HG03469 (cell line): ENCODE measurements around the gene OR56A5.
"Not testable (repeated sequence)": the region's sequence is repeated elsewhere in the genome, so short reads cannot be mapped to it uniquely, and the experiment has no call there.

ENCODE experiments used
- ATAC-seq: cut with Tn5 transposase; IDR thresholded peaks from one replicate; pipeline ENCODE4 v1.9.1; 2021; ENCODE audit warnings: mild to moderate bottlenecking, moderate library complexity, moderate number of reproducible peaks; ENCODE audit not compliant: unreplicated experiment

OR56A5 gene, protein sequence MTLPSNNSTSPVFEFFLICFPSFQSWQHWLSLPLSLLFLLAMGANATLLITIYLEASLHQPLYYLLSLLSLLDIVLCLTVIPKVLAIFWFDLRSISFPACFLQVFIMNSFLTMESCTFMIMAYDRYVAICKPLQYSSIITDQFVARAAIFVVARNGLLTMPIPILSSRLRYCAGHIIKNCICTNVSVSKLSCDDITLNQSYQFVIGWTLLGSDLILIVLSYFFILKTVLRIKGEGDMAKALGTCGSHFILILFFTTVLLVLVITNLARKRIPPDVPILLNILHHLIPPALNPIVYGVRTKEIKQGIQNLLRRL

DNA sequence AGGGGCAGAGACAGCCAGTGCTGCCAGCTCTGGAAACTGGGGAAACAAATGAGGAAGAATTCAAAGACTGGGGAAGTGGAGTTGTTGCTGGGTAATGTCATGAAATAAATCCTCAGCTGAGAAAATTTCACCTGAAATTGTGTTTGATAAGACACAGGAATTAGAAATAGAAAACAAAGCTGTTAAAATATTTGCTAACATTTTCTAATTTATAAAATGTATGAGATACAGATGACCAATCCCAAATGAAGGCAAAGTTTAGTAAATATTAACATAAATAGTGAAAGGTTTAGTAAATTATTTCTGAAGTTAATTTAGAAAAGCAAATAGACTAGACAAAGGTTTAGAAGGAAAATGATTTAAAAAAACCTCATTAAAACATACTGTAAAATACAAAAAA lies at the start of gene OR56A5:
Gene OR56A5 (minus strand): TSS at position 101 of the 400 bp plus-strand sequence. CDS start 0 bp downstream, at position 101.
- ATAC-seq, result no peak

DNA sequence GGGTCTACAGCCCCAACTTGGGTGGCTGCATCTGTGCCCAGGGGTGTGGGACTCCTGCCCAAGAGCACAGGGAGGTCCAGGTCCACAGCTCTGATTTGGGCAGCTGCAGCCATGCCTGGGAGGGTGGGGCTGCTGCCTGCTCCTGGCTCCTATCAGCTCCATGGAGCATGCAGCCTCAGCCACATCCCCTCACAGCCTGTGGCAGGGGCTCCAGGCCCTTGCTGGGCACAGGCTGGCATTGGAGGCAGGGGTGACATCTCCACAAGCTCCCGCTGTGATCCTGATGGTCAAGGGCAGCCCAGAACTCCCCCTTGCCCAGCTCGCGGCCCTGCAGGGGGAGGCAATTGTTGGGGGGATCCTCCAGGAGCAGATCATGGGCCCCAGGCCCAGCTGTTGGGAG lies 44.7 kb upstream of the OR56A5 start:
- no peak for ATAC-seq

DNA sequence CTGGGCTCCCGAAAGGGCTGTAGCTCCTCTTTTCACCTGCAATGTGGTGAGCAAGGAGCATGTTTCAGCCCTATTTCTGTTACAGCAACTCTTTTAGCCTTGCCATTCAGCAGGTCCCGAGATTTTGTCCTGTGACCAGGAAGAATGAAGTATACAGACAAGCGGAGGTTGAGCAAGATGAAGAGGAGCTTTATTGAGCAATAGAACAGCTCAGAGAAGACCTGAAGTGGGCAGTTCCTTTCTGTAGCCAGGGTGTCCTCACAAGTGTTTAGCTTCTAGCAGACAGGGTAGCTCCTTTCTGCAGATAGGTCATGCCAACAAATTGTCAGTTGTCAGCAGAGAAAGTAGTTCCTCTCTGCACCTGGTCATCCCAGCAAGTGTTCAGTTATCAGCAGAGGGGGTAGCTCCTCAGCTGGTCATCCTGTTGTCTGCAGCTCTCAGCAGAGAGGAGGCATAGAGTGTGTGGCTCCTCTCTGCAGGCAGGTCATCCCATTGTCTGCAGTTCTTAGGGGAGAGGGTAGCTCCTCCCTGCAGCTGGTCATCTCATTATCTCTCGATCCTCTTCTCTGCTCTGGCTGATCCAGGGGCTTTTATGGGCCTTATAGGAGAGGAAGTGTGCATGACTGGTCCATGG lies 43.9 kb upstream of the OR56A5 start:
- ATAC-seq, result no peak

DNA sequence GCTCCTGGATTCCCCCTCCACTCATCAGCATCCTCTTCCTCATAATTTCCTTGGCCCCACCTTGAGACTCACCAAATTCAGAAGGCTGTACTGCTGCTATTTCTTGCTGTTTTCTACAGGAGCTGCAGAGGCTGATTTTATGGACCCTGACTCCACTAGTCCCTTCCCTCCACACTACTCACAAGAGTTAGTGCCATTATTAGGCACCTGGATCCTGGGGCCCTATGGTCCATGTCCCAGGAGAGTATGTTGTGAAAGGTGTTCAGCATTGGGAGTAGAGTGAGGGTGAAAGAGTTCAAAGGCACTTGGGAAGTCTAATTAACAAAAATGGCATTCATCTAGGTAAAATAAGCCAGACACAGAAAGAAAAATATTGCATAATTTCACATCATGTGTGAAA lies 38.6 kb upstream of the OR56A5 start, which contains the start of gene OR56A4:
Gene OR56A4 (minus strand): TSS at position 101 of the 400 bp plus-strand sequence. CDS start 3,954 bp downstream, outside the sequence.
- ATAC-seq, result no peak

DNA sequence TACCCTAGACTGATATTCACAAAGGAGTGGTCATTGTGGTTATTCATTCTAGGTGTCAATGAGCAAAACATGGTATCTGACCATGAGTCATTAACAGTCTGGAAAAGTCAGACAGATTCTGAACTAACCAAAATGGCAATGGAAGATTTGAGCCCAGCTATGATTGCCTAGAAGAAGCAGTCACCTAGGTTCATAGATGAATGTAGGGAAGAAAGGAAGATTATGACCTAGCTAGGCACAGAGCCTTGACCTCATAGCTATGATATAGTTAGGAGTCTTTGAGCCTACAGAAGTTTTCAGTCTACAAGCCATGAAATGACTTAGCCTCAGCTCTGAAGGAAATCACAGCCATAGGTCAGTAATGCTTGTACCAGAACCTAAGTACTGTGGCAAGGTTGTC lies 38.1 kb upstream of the OR56A5 start:
- no peak for ATAC-seq

DNA sequence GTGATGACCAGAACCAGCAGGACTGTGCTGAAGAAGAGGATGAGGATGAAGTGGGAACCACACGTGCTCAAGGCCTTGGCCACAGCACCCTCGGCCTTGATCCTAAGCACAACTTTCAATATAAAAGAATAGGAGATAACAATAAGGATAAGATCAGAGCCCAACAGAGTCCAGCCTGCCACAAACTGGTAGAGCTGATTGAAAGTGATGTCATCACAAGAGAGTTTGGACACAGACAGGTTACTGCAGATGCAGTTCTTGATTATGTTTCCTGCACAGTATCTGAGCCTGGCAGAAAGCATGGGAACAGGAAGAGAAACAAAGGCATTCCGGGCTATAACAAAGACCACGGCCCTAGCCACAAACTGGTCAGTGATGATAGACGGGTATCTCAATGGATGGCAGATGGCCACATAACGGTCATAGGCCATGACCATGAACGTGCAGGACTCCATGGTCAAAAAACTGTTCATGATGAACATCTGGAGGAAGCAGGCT lies 34.0 kb upstream of the OR56A5 start:
- no peak for ATAC-seq

DNA sequence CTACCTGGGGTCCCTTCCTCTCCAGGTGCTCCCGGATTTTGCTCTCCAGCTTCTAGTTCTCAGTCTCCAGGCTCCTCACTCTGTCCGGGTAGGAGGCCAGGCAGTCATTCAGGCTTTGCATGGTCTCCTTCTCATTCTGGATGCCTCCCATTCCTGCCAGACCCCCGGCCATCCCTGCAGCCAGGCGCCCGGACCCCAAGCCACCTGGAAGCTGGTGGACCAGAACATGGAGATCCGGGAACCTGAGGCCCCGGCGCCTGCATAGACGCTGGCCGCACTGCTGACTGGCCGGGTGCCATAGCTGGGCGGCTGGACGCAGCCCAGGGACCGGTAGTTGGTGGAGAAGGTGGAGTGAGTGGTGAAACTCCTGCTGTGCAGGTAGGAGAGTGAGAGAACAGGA lies 26.5 kb upstream of the OR56A5 start:
- ATAC-seq, result no peak

DNA sequence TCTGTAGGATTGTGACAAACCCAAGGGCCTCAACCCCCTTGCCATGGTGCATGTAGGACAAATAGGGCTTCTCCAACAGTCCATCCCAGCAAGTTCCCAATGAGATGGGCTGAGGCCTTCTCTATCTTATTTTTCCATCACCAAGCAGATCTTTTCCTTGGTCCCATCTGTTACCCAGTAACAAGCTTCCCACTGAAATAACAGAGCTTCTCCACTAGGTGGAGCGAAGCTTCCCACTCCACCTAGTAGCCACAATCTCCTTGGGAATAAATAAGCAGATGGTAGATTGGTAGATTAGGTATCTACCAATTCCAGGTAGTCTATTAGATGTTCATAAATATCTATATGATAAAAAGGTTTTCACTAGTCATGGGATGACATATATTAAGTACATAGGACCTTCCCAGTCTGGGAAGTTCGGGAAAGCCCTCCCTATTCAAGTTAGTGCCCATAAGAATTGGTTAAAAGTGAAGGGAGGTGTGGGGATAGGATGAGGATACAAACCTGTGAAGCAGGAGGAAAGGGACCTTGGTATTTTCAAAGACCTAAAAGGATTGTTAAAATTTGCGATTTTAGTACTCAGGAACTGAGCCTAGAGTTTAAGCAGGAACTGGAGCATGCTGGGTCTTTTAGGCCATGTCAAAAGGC lies 24.4 kb upstream of the OR56A5 start:
- no peak for ATAC-seq

DNA sequence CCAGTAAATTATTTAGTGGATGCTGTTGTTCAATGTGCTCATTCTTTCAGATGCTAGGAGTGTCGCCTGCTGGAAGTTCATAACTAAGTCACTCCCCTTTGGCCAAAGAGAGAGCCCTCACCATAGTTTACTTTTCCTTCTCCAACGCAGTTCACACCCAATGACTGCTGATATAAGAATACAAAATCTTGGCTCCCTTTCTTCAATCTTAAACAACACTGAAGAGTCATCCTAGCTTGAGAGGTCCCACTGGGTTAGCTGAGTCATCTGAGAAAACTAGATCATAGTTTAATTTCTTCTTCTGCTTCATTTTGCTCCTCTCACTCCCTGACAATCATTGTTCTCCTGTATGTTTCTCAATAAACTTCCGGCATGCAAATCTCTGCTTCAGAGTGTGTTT lies 23.9 kb upstream of the OR56A5 start:
- ATAC-seq, result no peak

DNA sequence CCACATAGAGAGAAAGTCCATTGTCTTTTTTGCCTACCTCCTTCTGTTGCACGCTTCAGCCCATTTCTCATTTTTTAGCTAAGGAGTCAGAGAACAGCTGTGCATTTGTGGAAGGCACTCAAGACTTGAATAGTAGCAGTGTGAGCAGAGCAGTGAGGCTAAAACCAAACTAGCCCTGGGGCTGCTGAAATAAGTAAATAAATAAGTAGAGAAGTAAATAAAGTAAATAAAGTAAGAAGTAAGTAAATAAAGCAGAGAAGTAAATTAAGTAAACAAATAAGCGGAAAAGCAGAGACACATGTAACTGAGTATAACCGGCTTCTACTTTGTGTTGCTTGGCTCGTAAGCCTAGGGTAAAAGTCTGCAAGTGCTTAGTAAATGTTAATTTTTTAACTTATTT lies 20.9 kb upstream of the OR56A5 start:
- no peak for ATAC-seq

DNA sequence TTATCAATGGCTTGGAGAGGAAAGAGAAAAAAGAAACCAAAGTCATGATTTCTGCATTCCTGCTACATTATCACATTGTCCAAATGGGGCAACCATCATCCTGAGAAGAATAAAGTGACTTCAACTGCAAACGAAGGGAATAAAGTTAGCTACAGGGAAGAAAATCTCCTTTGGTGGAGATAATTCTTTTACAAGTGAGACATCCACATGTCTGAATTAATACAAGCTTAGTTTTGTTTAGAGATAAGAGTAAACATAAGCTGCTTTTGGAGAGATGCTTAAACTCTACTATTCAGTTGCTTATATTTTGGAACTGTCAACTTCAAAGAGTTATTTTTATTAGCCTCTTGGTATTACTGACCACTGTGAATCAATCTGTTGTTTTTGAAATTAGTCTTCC lies 18.6 kb upstream of the OR56A5 start, which contains the start of gene OR52L1:
Gene OR52L1 (minus strand): TSS at position 101 of the 400 bp plus-strand sequence. CDS start 55 bp downstream, at position 46.
- no peak for ATAC-seq

DNA sequence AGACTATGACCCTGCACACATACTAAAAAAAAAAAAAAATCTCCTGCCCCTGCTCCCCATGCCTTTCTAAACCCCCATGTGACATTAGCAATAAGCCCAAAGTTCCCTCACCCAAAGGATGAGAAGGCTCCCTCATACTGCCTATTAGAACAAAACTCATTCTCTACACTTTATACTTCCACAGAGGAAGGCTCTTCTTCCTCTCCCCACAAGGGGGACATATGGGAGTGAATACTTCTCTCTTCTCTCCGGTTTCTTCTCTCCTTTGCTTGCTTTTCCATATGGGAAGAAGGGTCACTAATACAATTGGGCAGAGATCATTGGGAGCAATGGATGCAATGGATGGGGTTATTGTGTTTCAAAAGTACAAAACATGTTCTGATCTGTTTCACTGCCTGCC lies 15.1 kb upstream of the OR56A5 start:
- no peak for ATAC-seq

DNA sequence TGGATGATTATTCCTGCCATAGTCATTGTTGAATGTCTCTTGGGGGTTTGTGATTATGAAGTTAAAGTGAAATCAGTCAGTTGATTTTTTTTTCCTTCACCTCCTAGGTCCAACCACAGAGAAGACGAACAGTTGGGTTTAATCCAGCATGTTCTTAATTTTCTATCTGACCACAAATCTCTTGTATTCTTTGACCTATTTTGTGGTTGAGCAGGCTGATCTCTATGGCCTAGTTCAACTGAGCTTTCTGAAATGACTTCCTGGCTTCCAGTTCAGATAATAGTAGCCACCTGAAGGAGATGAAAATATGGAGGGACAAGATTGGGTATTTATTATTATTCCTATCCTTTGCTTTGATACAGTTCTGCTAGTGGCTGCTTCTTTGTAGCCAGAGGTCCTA lies 5.2 kb upstream of the OR56A5 start:
- ATAC-seq, result no peak

DNA sequence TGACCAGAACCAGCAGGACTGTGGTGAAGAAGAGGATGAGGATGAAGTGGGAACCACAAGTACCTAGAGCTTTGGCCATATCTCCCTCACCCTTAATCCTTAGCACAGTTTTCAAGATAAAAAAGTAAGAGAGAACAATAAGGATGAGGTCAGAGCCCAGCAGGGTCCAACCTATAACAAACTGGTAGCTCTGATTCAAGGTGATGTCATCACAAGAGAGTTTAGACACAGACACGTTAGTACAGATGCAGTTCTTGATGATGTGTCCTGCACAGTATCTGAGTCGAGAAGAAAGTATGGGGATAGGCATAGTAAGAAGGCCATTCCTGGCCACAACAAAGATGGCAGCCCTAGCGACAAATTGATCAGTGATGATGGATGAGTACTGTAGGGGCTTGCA lies 586 bp downstream of the OR56A5 start:
- no peak for ATAC-seq

DNA sequence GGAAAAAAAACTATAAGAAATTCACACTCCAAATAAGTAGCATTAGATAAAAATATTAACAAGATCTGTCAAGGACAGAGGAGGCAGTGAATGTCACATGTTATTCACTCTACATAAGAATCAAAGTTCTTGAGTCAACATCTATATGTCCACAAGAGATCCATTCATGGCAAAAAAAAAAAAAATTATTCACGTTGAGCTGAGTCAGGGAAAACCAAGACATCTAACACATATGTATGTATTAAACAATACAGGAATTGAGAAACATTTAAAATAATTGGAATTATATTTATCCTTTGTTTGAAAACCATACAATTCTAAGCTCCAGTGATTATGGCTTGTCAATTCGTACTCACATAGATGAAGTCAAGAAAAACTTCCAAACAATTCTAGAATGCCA lies 1.3 kb downstream of the OR56A5 start:
- no peak for ATAC-seq

DNA sequence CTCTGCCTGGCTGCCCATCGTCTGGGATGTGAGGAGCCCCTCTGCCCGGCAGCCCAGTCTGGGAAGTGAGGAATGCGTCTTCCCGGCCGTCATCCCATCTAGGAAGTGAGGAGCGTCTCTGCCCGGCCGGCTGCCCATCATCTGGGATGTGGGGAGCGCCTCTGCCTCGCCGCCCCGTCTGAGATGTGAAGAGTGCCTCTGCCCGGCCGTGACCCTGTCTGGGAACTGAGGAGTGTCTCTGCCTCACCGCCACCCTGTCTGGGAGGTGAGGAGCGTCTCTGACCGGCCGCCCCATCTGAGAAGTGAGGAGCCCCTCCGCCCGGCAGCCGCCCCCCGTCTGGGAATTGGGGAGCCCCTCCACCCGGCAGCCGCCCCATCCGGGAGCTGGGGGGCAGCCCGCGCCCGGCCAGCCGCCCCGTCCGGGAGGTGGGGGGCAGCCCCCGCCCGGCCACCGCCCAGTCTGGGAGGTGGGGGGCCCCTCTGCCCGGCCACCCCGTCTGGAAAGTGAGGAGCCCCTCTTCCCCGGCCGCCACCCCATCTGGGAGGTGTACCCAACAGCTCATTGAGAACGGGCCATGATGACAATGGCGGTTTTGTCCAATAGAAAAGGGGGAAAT lies 7.5 kb downstream of the OR56A5 start:
- not testable (repeated sequence) for ATAC-seq

DNA sequence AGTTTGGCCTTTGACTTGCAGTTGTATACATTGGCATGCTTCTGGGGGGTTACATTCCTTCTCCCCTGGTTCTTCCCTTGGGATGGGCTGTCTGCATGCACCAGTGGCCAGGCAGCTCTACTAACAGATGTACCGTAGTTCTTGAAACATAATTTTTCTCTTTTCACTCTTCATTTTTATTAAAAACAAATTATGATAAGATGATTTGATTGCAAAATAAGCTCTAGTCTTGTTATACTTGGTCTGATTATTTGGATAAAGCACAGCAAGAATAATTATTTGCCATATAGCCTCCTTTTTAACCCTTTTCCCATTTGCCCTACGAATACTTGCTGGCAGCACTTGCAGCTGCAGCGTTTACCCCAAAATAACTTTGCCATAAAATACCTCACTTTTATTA lies 12.7 kb downstream of the OR56A5 start:
- no peak for ATAC-seq

DNA sequence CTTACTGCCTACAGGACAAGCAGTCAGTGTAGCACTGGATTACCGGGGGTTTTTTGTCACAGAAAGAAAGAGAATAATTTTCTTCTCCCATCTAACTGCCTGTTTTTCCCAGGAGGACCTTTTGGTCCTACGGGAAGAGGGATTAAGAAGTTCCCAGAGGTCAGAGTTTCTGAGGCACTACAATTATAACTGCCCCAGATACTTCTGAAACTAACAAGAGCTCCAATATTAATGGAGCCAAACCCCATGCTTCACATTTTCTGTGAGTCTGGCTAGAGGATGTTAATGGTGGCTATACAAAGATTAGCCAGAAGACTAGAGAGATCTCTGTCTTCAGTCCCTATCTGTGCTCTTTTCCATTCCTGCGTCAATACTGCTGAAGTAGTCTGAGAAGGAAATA lies 26.3 kb downstream of the OR56A5 start, which contains the start of gene OR56A3:
Gene OR56A3 (plus strand): TSS at position 301 of the 400 bp plus-strand sequence. CDS start 5,096 bp downstream, outside the sequence.
- no peak for ATAC-seq

DNA sequence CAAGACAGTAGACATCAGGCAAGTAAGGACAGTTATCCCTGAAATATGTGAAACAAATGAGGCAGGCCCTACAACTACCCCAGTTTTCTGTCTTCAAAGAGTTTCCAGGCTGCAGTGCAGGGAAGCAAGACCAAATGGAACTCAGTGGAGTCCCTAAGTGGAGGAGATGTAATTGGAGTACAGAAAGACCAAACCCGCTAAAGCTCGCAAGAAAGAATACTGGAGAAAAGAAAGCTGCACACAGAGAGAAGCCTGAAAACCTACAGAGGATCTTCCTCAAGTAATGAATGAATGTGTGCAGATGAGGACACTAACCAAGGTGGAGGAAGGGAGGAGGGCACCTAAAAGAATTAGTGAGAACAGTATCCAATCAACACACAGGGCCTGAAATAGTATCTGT lies 27.5 kb downstream of the OR56A5 start:
- ATAC-seq, result no peak

DNA sequence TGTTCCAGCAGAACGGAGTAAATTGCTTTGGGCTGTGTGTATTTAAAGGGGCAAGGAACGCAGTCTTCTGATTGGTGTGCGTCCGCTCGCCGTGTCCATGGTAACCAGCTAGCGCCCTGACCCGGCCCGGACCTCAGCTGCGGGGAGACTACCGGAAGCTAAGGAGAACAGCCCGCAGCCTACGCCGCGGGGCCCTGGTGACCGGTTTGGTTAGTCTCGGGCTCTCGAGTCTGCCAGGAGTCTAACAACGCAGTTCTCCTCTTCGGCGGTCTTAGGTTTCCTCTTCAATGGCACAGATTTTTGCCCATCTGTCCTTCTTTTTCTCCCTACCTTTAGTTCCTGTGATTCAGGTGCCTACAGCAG lies 29.7 kb downstream of the OR56A5 start:
- no peak for ATAC-seq
